HG02885 (cell line): ENCODE measurements around the gene PRKG1.

Experiments
- ATAC-seq: cut with Tn5 transposase; IDR thresholded peaks from one replicate; pipeline ENCODE4 v1.9.1; 2021; ENCODE audit warnings: mild to moderate bottlenecking; ENCODE audit not compliant: unreplicated experiment, poor library complexity

Gene PRKG1

GRCh38 chr10:51075043-51075872 lies 971 bp downstream of the PRKG1 start:
- no peak for ATAC-seq

- ATAC-seq = no peak
Observed at GRCh38 chr10:51075873-51076229, 1.6 kb downstream of the PRKG1 start.

GRCh38 chr10:51076299-51076841 lies 2.1 kb downstream of the PRKG1 start:
- no peak for ATAC-seq

GRCh38 chr10:51077074-51077473 lies 2.8 kb downstream of the PRKG1 start:
- ATAC-seq = no peak

GRCh38 chr10:51077507-51077906 lies 3.2 kb downstream of the PRKG1 start:
- ATAC-seq = no peak

GRCh38 chr10:51079331-51079730 lies 5.0 kb downstream of the PRKG1 start:
- ATAC-seq = no peak

- no peak for ATAC-seq
Observed at GRCh38 chr10:51079766-51080165, 5.5 kb downstream of the PRKG1 start.

GRCh38 chr10:51080311-51081006 lies 6.2 kb downstream of the PRKG1 start:
- no peak for ATAC-seq

GRCh38 chr10:51082857-51083256 lies 8.6 kb downstream of the PRKG1 start:
- no peak for ATAC-seq

GRCh38 chr10:51083356-51083853 lies 9.1 kb downstream of the PRKG1 start:
- no peak for ATAC-seq

- ATAC-seq = no peak
Observed at GRCh38 chr10:51085204-51085603, 10.9 kb downstream of the PRKG1 start.

GRCh38 chr10:51086710-51087109 lies 12.4 kb downstream of the PRKG1 start:
- ATAC-seq = no peak

- ATAC-seq = no peak
Observed at GRCh38 chr10:51087114-51087513, 12.8 kb downstream of the PRKG1 start.

- no peak for ATAC-seq
Observed at GRCh38 chr10:51090190-51090589, 15.9 kb downstream of the PRKG1 start.

- no peak for ATAC-seq
Observed at GRCh38 chr10:51092402-51092801, 18.1 kb downstream of the PRKG1 start.

GRCh38 chr10:51095444-51095843 lies 21.2 kb downstream of the PRKG1 start:
- ATAC-seq = no peak

GRCh38 chr10:51097546-51097945 lies 23.3 kb downstream of the PRKG1 start:
- no peak for ATAC-seq

GRCh38 chr10:51100221-51100620 lies 25.9 kb downstream of the PRKG1 start:
- ATAC-seq = no peak

- ATAC-seq = no peak
Observed at GRCh38 chr10:51103554-51104217, 29.4 kb downstream of the PRKG1 start.

GRCh38 chr10:51106311-51106945 lies 32.1 kb downstream of the PRKG1 start:
- no peak for ATAC-seq
